GM12878 (cell line): ENCODE data around the gene ATRN. TPM values are rescaled to one million over a fixed set of nuclear protein-coding genes. Genes with fewer than 3 reads are reported as not detected.

Experiments used
- ATAC-seq: fragments of 200-7000 bp; cut with Tn5 transposase; 3 replicates; pipeline ENCODE4 v1.9.1; 2020; ENCODE audit warnings: mild to moderate bottlenecking, moderate library complexity
- BruUV-seq: library from RNA; stranded (reverse); fragments of 400-500 nt; replicated peaks from 2 replicates; lab custom pipeline; 2021; lab: Mats Ljungman, UMichigan
- CTCF ChIA-PET: fragments of 300-600 bp; sonication (Branson Sonifier 250); formaldehyde crosslinking; extraction: SDS; loops from one replicate; lab custom pipeline; 2021; ENCODE audit warnings: inconsistent platforms; lab: Yijun Ruan, JAX
- POLR2A ChIA-PET: fragments of 350-600 bp; formaldehyde crosslinking; extraction: SDS; loops from one replicate; lab custom pipeline; 2021; ENCODE audit warnings: inconsistent platforms; lab: Charles Lee
- RAD21 ChIA-PET: fragments of 300-600 bp; sonication (Branson Sonifier 250); formaldehyde crosslinking; loops from one replicate; lab custom pipeline; 2023; ENCODE audit warnings: antibody characterized with exemption; ENCODE audit not compliant: unreplicated experiment; lab: Charles Lee
- SMC1A ChIA-PET: fragments of 300-600 bp; sonication (Branson Sonifier 250); formaldehyde crosslinking; loops from one replicate; lab custom pipeline; 2023; ENCODE audit not compliant: unreplicated experiment, uncharacterized antibody; lab: Charles Lee
- DNase-seq: peaks from one replicate; pipeline ENCODE4 v3.0.0-alpha.2; 2011; ENCODE audit warnings: low read depth, low spot score
- FAIRE-seq: peaks from 3 replicates; lab custom pipeline; 2011; peaks lifted over from hg19 to GRCh38; lab: Jason Lieb, UNC
- H2AFZ ChIP-seq: 2 replicates; pipeline ENCODE4 v1.6.0; 2011; ENCODE audit warnings: low read depth, low read length, control low read depth; ENCODE audit not compliant: control insufficient read depth
- H3K27ac ChIP-seq: 2 replicates; pipeline ENCODE4 v1.5.1; 2011; ENCODE audit warnings: control low read depth; ENCODE audit not compliant: control insufficient read depth, insufficient read depth
- H3K27me3 ChIP-seq, 2 experiments: replicated peaks in 1 of 2; 2 replicates each; pipeline versions ENCODE4 v1.6.0 to v1.6.1; 2011; ENCODE audit warnings: low read length in 1 of 2; ENCODE audit not compliant: control insufficient read depth in 2 of 2, insufficient read depth in 2 of 2
- H3K36me3 ChIP-seq, 2 experiments: 2 replicates each; pipeline ENCODE4 v1.5.1; 2011; ENCODE audit warnings: low read length in 1 of 2; ENCODE audit not compliant: control insufficient read depth in 2 of 2, insufficient read depth in 2 of 2
- H3K4me1 ChIP-seq: 2 replicates; pipeline ENCODE4 v1.6.1; 2011; ENCODE audit warnings: mild to moderate bottlenecking, low read length, moderate library complexity, mixed read lengths; ENCODE audit not compliant: control insufficient read depth, insufficient read depth
- H3K4me2 ChIP-seq: 2 replicates; pipeline ENCODE4 v1.6.0; 2011; ENCODE audit warnings: control low read depth; ENCODE audit not compliant: control insufficient read depth, insufficient read depth
- H3K4me3 ChIP-seq: fragments of 200-600 bp; sonication (generic); 2 replicates; pipeline ENCODE4 v1.5.1; 2016
- H3K79me2 ChIP-seq: 2 replicates; pipeline ENCODE4 v1.6.0; 2011; ENCODE audit warnings: low read length; ENCODE audit not compliant: control insufficient read depth, insufficient read depth
- H3K9ac ChIP-seq: 2 replicates; pipeline ENCODE4 v1.8.0; 2011; ENCODE audit warnings: low read length, control low read depth, mixed read lengths; ENCODE audit not compliant: control insufficient read depth, insufficient read depth
- H3K9me3 ChIP-seq: replicated peaks from 3 replicates; pipeline ENCODE4 v1.5.1; 2011; ENCODE audit warnings: mild to moderate bottlenecking, low read length; ENCODE audit not compliant: control insufficient read depth, insufficient read depth
- H4K20me1 ChIP-seq: 2 replicates; pipeline ENCODE4 v1.6.0; 2011; ENCODE audit not compliant: control insufficient read depth, insufficient read depth
- ASH2L ChIP-seq: fragments of 300-600, 200-600 bp; sonication (generic); IDR thresholded peaks from 2 replicates; pipeline ENCODE4 v1.6.1; 2017; ENCODE audit warnings: low read depth, mild to moderate bottlenecking, borderline replicate concordance
- ATF3 ChIP-seq: IDR thresholded peaks from 2 replicates; pipeline ENCODE4 v1.6.1; 2011; ENCODE audit warnings: low read depth, mild to moderate bottlenecking, low read length, moderate library complexity, borderline replicate concordance; ENCODE audit errors: extremely low read depth
- CBX5 ChIP-seq: sonication (generic); IDR thresholded peaks from 2 replicates; pipeline ENCODE4 v1.6.1; 2016; ENCODE audit warnings: low read depth, moderate library complexity, mild to moderate bottlenecking, inconsistent platforms
- EP300 ChIP-seq, 2 experiments: fragments of 150-350 bp in 1 of 2; IDR thresholded peaks; 2 replicates each; pipeline ENCODE4 v1.6.1; 2011 to 2012; ENCODE audit warnings: low read depth in 2 of 2, low read length in 2 of 2, borderline replicate concordance in 1 of 2, improper control_type of control experiment in 1 of 2, inconsistent platforms in 1 of 2; ENCODE audit not compliant: control insufficient read depth in 1 of 2
- HSF1 ChIP-seq: fragments of 150-350 bp; IDR thresholded peaks from 2 replicates; pipeline ENCODE4 v1.6.1; 2014; ENCODE audit warnings: mild to moderate bottlenecking, low read depth, low read length
- IKZF2 ChIP-seq, 2 experiments: fragments of 450-650 bp; IDR thresholded peaks; 2 replicates each; pipeline ENCODE4 v1.6.1; 2017; ENCODE audit warnings: mild to moderate bottlenecking in 2 of 2, moderate library complexity in 2 of 2
- KLF5 ChIP-seq: fragments of 450-650 bp; IDR thresholded peaks from 2 replicates; pipeline ENCODE4 v1.6.1; 2014; ENCODE audit warnings: mild to moderate bottlenecking; ENCODE audit not compliant: partially characterized antibody
- MTA2 ChIP-seq: fragments of 450-650 bp; IDR thresholded peaks from 2 replicates; pipeline ENCODE4 v1.6.1; 2016; ENCODE audit warnings: low read depth, mild to moderate bottlenecking, moderate library complexity
- NFIC ChIP-seq: IDR thresholded peaks from 2 replicates; pipeline ENCODE4 v1.6.1; 2012; ENCODE audit warnings: low read depth, mild to moderate bottlenecking, inconsistent platforms, low read length, moderate library complexity
- NKRF ChIP-seq: fragments of 450-650 bp; conservative IDR thresholded peaks from 2 replicates; pipeline ENCODE4 v1.6.1; 2017; ENCODE audit warnings: mild to moderate bottlenecking, moderate library complexity
- PBX3 ChIP-seq: IDR thresholded peaks from 2 replicates; pipeline ENCODE4 v1.6.1; 2011; ENCODE audit warnings: mild to moderate bottlenecking, low read depth, low read length, moderate library complexity; ENCODE audit not compliant: insufficient replicate concordance
- PML ChIP-seq: IDR thresholded peaks from 2 replicates; pipeline ENCODE4 v1.6.1; 2012; ENCODE audit warnings: low read length, inconsistent platforms
- RAD21 ChIP-seq: IDR thresholded peaks from 2 replicates; pipeline ENCODE4 v1.6.1; 2011; ENCODE audit warnings: mild to moderate bottlenecking, low read depth, low read length, moderate library complexity; ENCODE audit not compliant: insufficient read depth
- RBBP5 ChIP-seq: fragments of 200-600 bp; sonication (generic); conservative IDR thresholded peaks from 2 replicates; pipeline ENCODE4 v1.6.1; 2016
- SUZ12 ChIP-seq: fragments of 200-600 bp; sonication (generic); IDR thresholded peaks from one replicate; pipeline ENCODE4 v1.6.1; 2018; ENCODE audit warnings: antibody characterized with exemption, mild to moderate bottlenecking; ENCODE audit not compliant: unreplicated experiment
- TCF3 ChIP-seq: IDR thresholded peaks from 2 replicates; pipeline ENCODE4 v1.6.1; 2012; ENCODE audit warnings: low read depth, mild to moderate bottlenecking, low read length, borderline replicate concordance; ENCODE audit not compliant: insufficient read depth
- TCF7 ChIP-seq: IDR thresholded peaks from 2 replicates; pipeline ENCODE4 v1.6.1; 2014; ENCODE audit warnings: antibody characterized with exemption, borderline replicate concordance
- ZBED1 ChIP-seq: IDR thresholded peaks from 2 replicates; pipeline ENCODE4 v1.6.1; 2016; ENCODE audit warnings: borderline replicate concordance
- WGBS: methylation state at CpG from one replicate; pipeline ENCODE4 v1.1.6; 2016; ENCODE audit warnings: low lambda C conversion rate; ENCODE audit not compliant: insufficient replicate concordance, insufficient coverage; ENCODE audit errors: missing lambda C conversion rate; 5-methylcytosine and 5-hydroxymethylcytosine counted together
- in situ Hi-C: fragments of 300-500 bp; cut with MboI; formaldehyde crosslinking; loops from 9 replicates; pipeline ENCODE4 v1.14.3; 2018; ENCODE audit warnings: mixed read lengths
- intact Hi-C: fragments of 100-400 bp; cut with micrococcal nuclease; formaldehyde crosslinking; loops from one replicate; pipeline ENCODE4 v1.14.2; 2022; ENCODE audit not compliant: unreplicated experiment
- polyA plus RNA-seq, 11 experiments: library from polyadenylated mRNA; depleted of rRNA in 4 of 11; unstranded in 6 of 11; stranded (reverse) in 5 of 11; fragments of >200 nt; fragmentation: Nextera tagmentation in 4 of 11; fragmentation: Illumina TruSeq in 1 of 11; extraction: Ambion mirVana in 4 of 11; extraction: Trizol in 1 of 11; gene quantifications; 1 replicate in 1 of 11; 2 replicates in 10 of 11; pipeline versions ENCODE4 v1.2.1 to v1.2.3, GENCODE V29; 2011 to 2016; ENCODE audit warnings: inconsistent platforms in 2 of 11, missing spikeins in 2 of 11, low read depth in 1 of 11
- total RNA-seq, 4 experiments: library from RNA; depleted of rRNA in 3 of 4; stranded (reverse); fragments of >200 nt in 3 of 4; fragmentation: Illumina TruSeq in 1 of 4; extraction: Trizol in 1 of 4; gene quantifications; 2 replicates each; pipeline versions ENCODE4 v1.2.1 to v1.2.3, GENCODE V29; 2013 to 2021

Gene ATRN
- total and polyA plus RNA-seq, 10 of the 15 experiments (the other 5 are each of a cell fraction or from before 2014, with no cell fraction given): 0.71 to 11.6 (median 6.9) TPM

GRCh38 chr20:3560578-3560977 lies 89.8 kb downstream of the ATRN start (continued):
- TF ChIP-seq RBBP5: no peak
- TF ChIP-seq RAD21: no peak
- no peak for TF ChIP-seq KLF5
- TF ChIP-seq PML: no peak
- no peak for TF ChIP-seq HSF1
- TF ChIP-seq MTA2: no peak
- TF ChIP-seq, all 136 proteins: peak for 0

- H4K20me1 ChIP-seq: no peaks in the 10 kb centered on the region
- no peak overlapping the region for H2AFZ ChIP-seq
- POLR2A ChIA-PET: interaction anchor here (0.7 kb wide), 1 partner anchor 147 kb away, joined by 3 read pairs; no protein-coding TSS in a partner anchor
- no peaks in the 10 kb centered on the region for H3K79me2 ChIP-seq
- H3K27me3 ChIP-seq: no peaks in the 10 kb centered on the region
- RAD21 ChIA-PET: interaction anchor here (1.0 to 2.2 kb wide), 5 partner anchors 137 to 182 kb away, joined by 3 to 14 read pairs (median 4); no protein-coding TSS in a partner anchor
- no peaks in the 10 kb centered on the region for H3K4me1 ChIP-seq
- SMC1A ChIA-PET: interaction anchor here (1.0 to 2.7 kb wide), 9 partner anchors 11 to 187 kb away, joined by 3 to 22 read pairs (median 4); no protein-coding TSS in a partner anchor
- in situ Hi-C loops (no loop called here), intact Hi-C loops (loop anchor here (1.0 kb wide), 1 partner anchor 148 kb away; no protein-coding TSS in a partner anchor)
- BruUV-seq: no TSS peak
- H3K4me3 ChIP-seq: no peak overlapping the region
- ATAC-seq (no peak), DNase-seq (no peak), FAIRE-seq (no peak)
- H3K4me2 ChIP-seq: no peak overlapping the region
- CTCF ChIA-PET: interaction anchor here (0.6 to 5.6 kb wide), 26 partner anchors 8 to 461 kb away, joined by 3 to 49 read pairs (median 4); partner anchors contain the start of genes ADISSP and SIGLEC1
- no peak overlapping the region for H3K9ac ChIP-seq
- no peak overlapping the region for H3K27ac ChIP-seq
- H3K9me3 ChIP-seq: no peaks in the 10 kb centered on the region
- 100% methylated on average over 3 of the region's 3 CpGs for WGBS
- H3K36me3 ChIP-seq: peaks cover 1 to 3% of the 10 kb centered on the region in 2 experiments
- TF ChIP-seq ZBED1: no peak
- TF ChIP-seq CBX5: no peak
- TF ChIP-seq ATF3: no peak
- TF ChIP-seq NFIC: no peak
- no peak for TF ChIP-seq EP300 (IDR thresholded peaks at IDR 0.05; ENCODE audit: borderline replicate concordance in 1 of 2, control insufficient read depth in 1 of 2, low read depth in 2 of 2, low read length in 2 of 2)
- TF ChIP-seq TCF7: no peak
- no peak for TF ChIP-seq SUZ12
- TF ChIP-seq NKRF: no peak
- TF ChIP-seq IKZF2 (IDR thresholded peaks at IDR 0.05): no peak
- TF ChIP-seq PBX3: no peak
- no peak for TF ChIP-seq TCF3
- TF ChIP-seq ASH2L: no peak
These were observed 92.3 kb downstream of the ATRN start for GRCh38 chr20:3563133-3563532.
